ENCODE results near the gene ARHGEF11. TPM values are rescaled to one million over a fixed set of nuclear protein-coding genes. Genes with fewer than 3 reads are reported as not detected.

The ARHGEF11 gene
- total RNA-seq, 1 donor = 32.2 TPM

GRCh38 chr1:156949127-156949526, 96.4 kb downstream of the ARHGEF11 start:
- TF ChIP-seq, protein P1, sequence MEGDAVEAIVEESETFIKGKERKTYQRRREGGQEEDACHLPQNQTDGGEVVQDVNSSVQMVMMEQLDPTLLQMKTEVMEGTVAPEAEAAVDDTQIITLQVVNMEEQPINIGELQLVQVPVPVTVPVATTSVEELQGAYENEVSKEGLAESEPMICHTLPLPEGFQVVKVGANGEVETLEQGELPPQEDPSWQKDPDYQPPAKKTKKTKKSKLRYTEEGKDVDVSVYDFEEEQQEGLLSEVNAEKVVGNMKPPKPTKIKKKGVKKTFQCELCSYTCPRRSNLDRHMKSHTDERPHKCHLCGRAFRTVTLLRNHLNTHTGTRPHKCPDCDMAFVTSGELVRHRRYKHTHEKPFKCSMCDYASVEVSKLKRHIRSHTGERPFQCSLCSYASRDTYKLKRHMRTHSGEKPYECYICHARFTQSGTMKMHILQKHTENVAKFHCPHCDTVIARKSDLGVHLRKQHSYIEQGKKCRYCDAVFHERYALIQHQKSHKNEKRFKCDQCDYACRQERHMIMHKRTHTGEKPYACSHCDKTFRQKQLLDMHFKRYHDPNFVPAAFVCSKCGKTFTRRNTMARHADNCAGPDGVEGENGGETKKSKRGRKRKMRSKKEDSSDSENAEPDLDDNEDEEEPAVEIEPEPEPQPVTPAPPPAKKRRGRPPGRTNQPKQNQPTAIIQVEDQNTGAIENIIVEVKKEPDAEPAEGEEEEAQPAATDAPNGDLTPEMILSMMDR (IDR thresholded peaks at IDR 0.05; ENCODE audit: insufficient read depth, low read length) = no peak
- H3K4me3 ChIP-seq (ENCODE audit: low read depth, low read length) = no peak overlapping the region
- no peak for DNase-seq (ENCODE audit: low read depth)

DNA sequence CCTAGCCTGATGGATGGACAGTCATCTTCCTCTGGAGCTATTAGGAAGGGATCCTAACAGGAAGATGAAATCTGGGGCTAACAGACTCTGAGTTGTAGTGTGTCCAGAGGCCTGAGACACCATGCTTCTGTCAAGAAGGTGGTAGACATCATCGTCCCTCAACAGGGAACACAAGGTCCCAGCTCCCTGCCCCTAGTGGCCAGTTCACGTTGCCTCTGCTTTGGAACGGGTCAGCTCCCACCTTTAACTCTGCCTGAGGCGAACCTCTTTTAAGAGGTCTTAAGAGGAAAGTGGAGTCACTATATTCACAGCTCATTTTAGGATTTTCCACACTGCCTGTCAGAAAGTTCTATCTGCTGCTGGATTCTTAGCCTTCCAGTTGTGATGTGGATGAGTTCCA, 96.8 kb downstream of the ARHGEF11 start:
- no peak overlapping the region for H3K4me3 ChIP-seq (ENCODE audit: low read depth, low read length)
- TF ChIP-seq, protein P1 (IDR thresholded peaks at IDR 0.05; ENCODE audit: insufficient read depth, low read length) = peak; percentile 12
- no peak for DNase-seq (ENCODE audit: low read depth)

- H3K4me3 ChIP-seq (ENCODE audit: low read depth, low read length) = no peak overlapping the region
- no peak for DNase-seq (ENCODE audit: low read depth)
- TF ChIP-seq, protein P1 (IDR thresholded peaks at IDR 0.05; ENCODE audit: insufficient read depth, low read length) = no peak
Measured at GRCh38 chr1:156947818-156948525, 97.6 kb downstream of the ARHGEF11 start.

GRCh38 chr1:156947127-156947526, 98.4 kb downstream of the ARHGEF11 start:
- TF ChIP-seq, protein P1 (IDR thresholded peaks at IDR 0.05; ENCODE audit: insufficient read depth, low read length) = no peak
- no peak for DNase-seq (ENCODE audit: low read depth)
- no peak overlapping the region for H3K4me3 ChIP-seq (ENCODE audit: low read depth, low read length)

DNA sequence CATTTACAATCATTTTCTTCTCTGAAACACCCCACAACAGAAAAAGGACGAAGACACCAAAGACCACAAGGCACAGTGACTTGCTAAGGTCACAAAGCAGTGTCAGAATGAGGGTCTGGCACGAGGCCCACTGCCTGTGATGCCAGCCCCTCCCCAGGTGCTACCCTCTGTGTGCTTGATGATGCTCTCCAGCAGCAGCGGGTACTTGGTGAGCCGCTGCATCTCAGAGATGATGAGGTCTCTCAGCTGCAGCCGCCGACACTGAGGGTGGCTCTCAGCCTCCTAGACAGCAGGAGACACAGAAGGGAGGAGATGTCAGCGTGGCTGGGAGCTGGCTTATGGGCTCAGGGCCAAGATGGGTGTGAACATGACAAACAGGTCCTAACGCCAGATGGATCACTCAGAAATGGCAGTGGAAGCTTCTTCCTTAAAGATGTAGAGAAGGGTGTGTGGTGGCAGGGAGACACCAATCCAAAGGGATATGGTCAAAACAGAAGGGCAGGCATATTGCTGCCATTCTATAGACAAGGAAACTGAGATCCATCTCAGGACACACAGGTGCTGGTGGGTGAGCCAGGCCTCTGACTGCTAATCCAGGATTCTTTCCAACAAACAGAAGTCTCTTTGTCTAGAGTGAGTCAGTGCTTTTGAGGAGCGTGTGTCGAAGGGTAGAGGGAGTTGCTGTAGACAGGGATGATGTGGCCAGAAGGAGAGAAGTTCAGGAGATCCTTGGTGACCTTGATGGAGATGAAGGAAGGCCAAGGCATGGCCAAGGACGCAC, 99.5 kb downstream of the ARHGEF11 start:
- no peak overlapping the region for H3K4me3 ChIP-seq (ENCODE audit: low read depth, low read length)
- TF ChIP-seq, protein P1 (IDR thresholded peaks at IDR 0.05; ENCODE audit: insufficient read depth, low read length) = no peak
- DNase-seq (ENCODE audit: low read depth) = no peak

GRCh38 chr1:156944848-156945247, 100.7 kb downstream of the ARHGEF11 start:
- DNase-seq (ENCODE audit: low read depth) = no peak
- TF ChIP-seq, protein P1 (IDR thresholded peaks at IDR 0.05; ENCODE audit: insufficient read depth, low read length) = no peak
- no peak overlapping the region for H3K4me3 ChIP-seq (ENCODE audit: low read depth, low read length)
